GM21529 (cell line): Measurements from ENCODE around the gene SLC27A4.
"Not testable (repeated sequence)": the region's sequence is repeated elsewhere in the genome, so short reads cannot be mapped to it uniquely, and the experiment has no call there.

Experiments used
- ATAC-seq: cut with Tn5 transposase; IDR thresholded peaks from one replicate; pipeline ENCODE4 v1.9.1; 2021; ENCODE audit not compliant: unreplicated experiment

The SLC27A4 gene

GRCh38 chr9:128323791-128324190 is 16.5 kb upstream of the SLC27A4 start:
- no peak for ATAC-seq

DNA sequence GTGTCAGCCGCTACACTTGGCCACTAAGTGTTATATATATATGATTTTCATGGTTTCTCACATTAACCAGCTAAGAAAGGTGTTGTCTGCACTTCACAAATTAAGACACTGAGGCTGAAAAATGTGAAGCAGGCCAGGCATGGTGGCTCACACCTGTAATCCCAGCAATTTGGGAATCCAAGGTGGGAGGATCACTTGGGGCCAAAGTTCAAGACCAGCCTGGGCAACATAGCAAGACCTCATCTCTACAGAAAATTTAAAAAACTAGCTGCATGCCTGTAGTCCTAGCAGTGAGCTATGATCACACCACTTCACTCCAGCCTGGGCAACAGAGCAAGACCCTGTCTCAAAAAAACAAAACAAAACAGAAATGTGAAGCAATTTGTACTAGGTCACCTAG is 15.9 kb upstream of the SLC27A4 start:
- ATAC-seq, result no peak

DNA sequence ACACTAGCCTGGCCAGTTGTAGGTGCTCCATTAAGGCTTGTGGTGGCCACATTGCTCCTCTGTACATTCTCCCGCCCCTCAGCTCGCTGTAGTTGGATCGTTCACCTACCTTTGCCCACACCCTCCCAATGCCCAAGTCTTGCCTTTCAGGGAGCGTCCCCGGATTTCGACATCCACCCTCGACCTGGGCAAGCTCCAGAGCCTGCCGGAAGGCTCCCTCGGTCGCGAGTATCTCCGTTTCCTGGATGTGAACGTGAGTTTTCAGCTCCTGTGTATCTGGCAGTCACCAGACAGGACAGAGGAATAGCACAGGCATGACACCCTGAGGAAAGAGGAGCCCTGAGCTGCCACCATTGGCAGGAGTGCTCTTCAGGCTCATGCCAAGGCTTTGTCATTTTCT is 14.7 kb upstream of the SLC27A4 start:
- no peak for ATAC-seq

GRCh38 chr9:128333451-128333869 is 6.9 kb upstream of the SLC27A4 start:
- no peak for ATAC-seq

GRCh38 chr9:128335161-128335560 is 5.2 kb upstream of the SLC27A4 start:
- ATAC-seq, result no peak

DNA sequence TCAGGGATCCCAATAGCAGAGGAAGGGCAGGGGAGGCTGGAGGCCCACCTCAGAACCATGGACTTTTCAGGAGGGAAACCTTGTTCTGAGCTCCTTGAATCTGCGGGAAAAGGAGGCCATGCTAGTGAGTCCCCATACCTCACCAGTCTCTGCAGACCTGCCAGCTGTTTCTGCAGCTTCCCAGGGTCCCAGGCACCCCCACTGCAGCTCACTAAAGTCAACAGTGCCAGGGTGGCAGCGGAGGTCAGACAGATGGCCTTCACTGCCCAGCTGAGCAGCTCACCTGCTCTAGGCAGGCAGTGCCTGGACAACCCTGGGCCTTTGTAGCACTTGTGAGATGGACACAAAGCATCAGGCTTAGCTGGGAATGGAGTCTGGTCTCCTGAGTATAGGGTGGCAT is 4.4 kb upstream of the SLC27A4 start:
- no peak for ATAC-seq

- ATAC-seq, result no peak
These were observed 2.4 kb upstream of the SLC27A4 start for GRCh38 chr9:128337936-128338335.

DNA sequence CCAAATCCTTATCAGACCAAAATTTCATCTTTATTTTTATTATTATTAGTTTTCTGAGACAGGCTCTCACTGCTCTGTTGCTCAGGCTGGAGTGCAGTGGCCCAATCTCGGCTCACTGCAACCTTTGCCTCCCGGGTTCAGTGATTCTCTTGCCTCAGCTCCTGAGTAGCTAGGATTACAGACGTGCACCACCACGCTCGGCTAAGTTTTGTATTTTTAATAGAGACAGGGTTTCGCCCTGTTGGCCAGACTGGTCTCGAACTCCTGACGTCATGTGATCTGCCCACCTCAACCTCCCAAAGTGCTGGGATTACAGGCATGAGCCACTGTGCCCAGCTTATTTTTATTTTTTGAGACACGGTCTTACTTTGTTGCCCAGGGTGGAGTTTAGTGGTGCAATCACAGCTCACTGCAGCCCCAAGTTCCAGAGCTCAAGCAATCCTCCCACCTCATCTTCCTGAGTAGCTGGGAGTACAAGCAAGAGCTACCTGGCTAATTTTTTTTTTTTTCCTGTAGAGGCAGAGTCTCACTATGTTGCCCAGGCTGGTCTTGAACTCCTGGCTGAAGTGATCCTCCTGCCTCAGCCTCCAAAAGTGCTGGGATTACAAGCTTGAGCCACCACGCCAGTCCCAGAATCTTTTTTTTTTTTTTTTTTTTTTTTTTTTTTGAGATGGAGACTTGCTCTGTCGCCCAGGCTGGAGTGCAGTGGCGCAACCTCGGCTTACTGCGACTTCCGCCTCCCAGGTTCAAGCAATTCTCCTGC is 1.3 kb upstream of the SLC27A4 start:
- not testable (repeated sequence) for ATAC-seq

- ATAC-seq, result peak; percentile 35
These were observed 536 bp downstream of the SLC27A4 start for GRCh38 chr9:128340691-128341434.

DNA sequence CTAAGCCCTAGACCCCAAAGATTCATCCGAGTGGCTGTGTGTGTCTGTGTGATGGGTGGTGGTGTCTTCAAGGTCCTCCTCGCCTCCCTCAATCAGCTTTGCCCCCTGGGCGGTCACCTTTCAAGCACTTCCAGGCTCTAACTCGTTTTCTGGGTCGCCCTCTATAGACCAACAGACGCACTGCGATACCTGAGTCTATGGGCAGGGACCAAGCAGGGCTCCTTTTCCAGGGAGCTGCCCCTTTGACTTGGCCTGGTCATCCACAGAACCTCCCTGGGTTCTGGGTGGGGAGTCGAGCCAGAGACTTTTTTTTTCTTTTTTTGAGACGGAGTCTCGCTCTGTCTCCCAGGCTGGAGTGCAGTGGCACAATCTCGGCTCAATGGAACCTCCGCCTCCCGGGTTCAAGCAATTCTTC is 1.1 kb downstream of the SLC27A4 start:
- peak; percentile 43 for ATAC-seq

DNA sequence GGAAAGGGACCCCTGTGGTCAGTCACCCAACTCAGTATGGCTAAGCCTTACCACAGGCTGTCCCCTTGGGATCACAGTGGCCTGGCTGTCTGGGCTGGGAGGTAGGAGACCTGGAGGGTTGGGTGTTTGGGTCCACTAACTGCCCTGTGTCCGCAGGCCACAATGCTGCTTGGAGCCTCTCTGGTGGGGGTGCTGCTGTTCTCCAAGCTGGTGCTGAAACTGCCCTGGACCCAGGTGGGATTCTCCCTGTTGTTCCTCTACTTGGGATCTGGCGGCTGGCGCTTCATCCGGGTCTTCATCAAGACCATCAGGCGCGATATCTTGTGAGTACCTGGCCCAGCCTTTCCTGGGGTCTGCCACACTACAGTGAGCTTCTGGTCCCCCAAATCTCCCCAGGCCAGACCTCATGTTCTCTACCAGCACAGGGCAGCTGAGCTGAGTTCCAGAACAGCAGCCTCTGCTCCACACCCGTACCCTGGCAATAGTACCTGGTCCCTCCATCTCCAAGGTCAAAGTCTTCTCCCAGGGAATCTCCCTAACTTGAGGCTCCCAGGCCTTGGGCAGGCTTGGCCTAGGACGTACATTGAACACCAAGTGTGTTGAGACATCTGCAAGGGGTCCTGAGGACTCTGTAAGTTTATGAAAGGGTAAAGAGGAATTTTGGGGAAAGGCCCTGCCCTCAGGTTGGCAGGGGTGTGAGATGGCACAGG is 2.8 kb downstream of the SLC27A4 start:
- no peak for ATAC-seq

GRCh38 chr9:128343855-128344254 is 3.5 kb downstream of the SLC27A4 start:
- ATAC-seq, result no peak

DNA sequence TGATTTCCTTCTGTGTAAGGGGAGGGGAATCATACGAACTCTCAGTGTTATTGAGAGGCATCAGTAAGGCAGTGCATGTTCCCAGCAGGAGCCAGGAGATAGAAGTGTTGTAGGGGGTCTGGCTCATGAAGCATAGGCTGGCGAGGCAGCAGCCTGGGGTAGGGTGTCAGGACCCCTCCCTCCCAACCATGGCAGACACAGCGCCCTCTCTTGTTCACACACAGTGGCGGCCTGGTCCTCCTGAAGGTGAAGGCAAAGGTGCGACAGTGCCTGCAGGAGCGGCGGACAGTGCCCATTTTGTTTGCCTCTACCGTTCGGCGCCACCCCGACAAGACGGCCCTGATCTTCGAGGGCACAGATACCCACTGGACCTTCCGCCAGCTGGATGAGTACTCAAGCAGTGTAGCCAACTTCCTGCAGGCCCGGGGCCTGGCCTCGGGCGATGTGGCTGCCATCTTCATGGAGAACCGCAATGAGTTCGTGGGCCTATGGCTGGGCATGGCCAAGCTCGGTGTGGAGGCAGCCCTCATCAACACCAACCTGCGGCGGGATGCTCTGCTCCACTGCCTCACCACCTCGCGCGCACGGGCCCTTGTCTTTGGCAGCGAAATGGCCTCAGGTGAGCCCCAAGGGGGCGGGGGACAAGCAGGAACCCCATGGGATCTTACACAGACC is 4.7 kb downstream of the SLC27A4 start:
- no peak for ATAC-seq

- ATAC-seq, result no peak
These were observed 8.8 kb downstream of the SLC27A4 start for GRCh38 chr9:128349125-128349524.

- no peak for ATAC-seq
These were observed 9.4 kb downstream of the SLC27A4 start for GRCh38 chr9:128349772-128350171.

GRCh38 chr9:128355451-128355850 is 15.1 kb downstream of the SLC27A4 start:
- ATAC-seq, result no peak

GRCh38 chr9:128358090-128358489 is 17.8 kb downstream of the SLC27A4 start:
- ATAC-seq, result no peak

- ATAC-seq, result no peak
These were observed 18.5 kb downstream of the SLC27A4 start for GRCh38 chr9:128358861-128359260.

- ATAC-seq, result no peak
These were observed 20.5 kb downstream of the SLC27A4 start for GRCh38 chr9:128360826-128361225.

DNA sequence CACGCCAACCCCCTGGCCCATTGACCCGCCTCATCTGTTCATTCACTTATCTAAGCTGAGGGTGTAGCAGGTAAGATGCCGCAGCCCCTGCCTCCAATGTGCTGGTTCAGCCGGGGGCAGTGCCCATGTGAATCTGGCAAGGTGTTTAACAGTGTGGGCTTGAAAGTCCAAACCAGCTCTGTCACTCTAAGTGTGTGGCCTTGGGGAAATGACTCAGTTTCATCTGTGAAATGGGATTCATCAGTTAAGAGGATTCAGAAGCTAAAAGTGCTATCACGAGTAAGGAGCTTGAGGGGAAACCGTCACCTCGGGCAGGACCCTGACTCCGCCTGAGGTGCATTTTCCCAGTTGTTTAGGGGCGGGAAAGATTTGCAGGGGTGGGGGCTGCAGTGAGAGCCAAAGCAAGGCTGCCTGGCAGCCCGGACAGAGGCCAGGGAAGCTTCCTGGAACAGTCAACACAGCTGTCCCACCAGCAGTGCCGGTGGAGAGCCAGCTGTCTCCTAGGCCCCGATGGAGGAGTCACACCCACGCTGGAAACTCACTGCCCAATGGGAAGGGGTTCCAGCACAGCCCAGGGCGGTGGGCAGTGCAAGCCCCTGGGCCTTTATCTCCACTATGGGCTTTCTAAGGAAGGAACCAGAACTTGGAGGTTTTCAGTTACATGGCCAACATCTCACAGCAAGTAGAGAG is 21.1 kb downstream of the SLC27A4 start:
- ATAC-seq, result no peak
